Stimulated activated naive CD8-positive, alpha-beta T cell treated with anti-CD3 and anti-CD28 coated beads, Interleukin-15, Interleukin-2, amounts not matched to agents 100 U/mL and 50 U/mL, for 24 hours (primary cell): Measurements from ENCODE around the gene ZNF783.
"Not testable (repeated sequence)": the region's sequence is repeated elsewhere in the genome, so short reads cannot be mapped to it uniquely, and the experiment has no call there.

Experiments
- ATAC-seq: fragments of 150-1000 bp; cut with Tn5 transposase; one replicate; pipeline ENCODE4 v1.10.0; 2021
- DNase-seq: peaks from one replicate; pipeline ENCODE4 v3.0.0; 2021

The ZNF783 gene

DNA sequence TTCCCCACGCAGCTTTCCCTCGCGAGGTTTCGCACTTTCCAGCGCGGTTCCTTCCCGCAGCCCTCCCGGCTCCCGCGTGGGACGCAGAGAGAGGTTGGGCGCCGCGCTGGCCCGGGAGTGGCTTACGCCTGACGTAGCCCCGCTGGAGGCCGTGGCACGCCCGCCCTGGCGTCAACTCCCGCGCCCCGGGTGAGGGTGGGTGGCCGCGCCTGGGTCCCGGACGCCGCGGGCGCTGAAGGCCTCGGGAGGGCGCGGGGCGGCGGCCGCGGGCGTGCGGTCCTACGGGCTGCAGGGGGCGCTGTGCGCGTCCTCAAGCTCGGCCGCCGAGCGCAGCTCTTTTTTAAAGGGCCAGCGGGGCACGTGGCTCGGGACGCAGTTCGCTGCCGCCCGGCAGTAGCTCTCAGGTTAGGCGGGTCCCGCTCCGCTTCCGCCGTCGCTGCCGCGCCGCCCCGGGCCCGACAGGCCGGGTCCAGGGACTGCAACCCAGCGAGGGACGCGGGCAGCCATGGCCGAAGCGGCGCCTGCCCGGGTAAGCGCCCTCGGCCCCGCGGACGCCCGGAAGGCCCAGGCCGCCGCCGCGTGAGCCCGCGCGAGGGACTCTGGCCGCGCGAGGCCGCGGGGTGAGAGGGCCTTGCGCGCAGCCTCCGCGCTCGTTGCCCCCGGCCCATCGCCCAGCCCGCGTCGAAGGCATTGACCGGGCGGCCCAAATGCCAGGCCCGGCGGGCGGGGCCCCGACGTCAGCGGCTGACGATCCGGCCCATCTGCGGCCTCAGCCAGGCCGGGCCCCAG lies at the start of gene ZNF783:
Gene ZNF783 (plus strand): TSS at position 368 of the 789 bp plus-strand sequence. CDS start 138 bp downstream, at position 506.
- ATAC-seq, result peak; percentile 89
- peak; percentile 86 for DNase-seq

- ATAC-seq, result no peak
Measured at GRCh38 chr7:149214020-149214720, 47.8 kb upstream of the ZNF783 start.

GRCh38 chr7:149216402-149216801 lies 45.6 kb upstream of the ZNF783 start:
- no peak for ATAC-seq
- DNase-seq, result no peak

More at GRCh38 chr7:149214020-149214720, 47.8 kb upstream of the ZNF783 start:
- no peak for DNase-seq

DNA sequence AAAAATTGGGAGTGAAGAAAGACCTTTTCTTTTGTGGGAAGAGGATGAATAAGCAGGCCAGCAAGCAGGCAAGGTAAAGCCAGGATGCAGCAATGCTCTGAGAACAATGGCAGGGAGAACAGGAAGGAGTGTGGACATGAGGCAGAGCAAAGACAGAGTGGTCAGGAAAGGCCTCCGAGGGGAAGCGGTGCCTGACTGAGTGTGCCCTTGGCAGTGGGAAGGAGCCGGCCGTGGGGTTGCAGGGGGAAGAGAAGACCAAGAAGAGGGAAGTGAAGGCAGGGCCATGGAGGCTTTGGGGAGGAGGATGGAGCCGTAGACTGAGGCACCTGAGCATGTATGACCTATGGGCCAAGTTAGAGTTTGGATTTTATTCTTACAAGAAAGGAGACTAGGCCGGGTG lies 44.4 kb upstream of the ZNF783 start:
- ATAC-seq (no peak), DNase-seq (no peak)

DNA sequence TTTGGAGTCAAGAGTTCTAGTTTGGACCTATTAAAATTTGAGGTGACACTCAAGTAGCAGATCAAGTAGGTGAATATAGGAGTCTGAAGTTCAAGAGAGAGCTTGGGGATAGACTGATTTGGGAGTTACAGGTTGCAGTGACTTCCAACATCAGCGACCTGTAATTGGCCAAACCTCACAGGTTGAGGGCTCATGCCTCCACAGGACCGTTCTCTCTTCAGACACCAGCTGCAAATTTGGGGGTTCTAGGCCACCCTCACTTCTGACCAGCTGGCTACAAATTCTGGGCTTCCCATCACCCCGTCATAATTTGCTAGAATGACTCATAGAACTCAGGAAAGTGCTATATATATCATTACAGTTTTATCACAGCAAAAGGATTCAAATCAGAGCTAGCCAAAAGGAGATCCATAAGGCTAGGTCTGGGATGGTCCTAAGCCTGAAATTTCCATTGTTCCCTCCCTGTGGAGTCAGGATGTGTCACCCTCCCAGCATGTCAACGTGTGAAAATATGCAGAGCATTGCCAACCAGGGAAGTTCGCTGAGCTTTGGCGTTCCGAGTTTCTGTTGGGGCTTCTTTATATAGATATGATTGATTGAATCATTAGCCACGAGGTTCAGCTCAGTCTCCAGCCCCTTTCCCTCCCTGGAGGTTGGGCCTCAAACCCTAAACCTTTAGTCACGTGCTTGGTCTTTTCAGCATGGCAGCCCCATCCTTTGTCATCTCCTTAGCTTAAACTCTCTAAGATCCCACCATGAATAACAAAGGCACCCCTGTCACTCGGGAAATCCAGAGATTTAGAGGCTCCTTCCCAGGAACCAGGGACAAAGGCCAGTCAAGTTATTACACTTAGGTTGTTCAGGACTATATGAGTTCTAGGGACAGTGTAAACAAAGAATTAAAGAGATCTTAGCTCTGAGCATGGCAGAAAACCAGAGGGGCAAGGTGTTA lies 43.3 kb upstream of the ZNF783 start:
- DNase-seq (no peak), ATAC-seq (no peak)

GRCh38 chr7:149220534-149220933 lies 41.5 kb upstream of the ZNF783 start:
- ATAC-seq (no peak), DNase-seq (no peak)

- DNase-seq (no peak), ATAC-seq (no peak)
Measured at GRCh38 chr7:149223176-149223575, 38.8 kb upstream of the ZNF783 start.

DNA sequence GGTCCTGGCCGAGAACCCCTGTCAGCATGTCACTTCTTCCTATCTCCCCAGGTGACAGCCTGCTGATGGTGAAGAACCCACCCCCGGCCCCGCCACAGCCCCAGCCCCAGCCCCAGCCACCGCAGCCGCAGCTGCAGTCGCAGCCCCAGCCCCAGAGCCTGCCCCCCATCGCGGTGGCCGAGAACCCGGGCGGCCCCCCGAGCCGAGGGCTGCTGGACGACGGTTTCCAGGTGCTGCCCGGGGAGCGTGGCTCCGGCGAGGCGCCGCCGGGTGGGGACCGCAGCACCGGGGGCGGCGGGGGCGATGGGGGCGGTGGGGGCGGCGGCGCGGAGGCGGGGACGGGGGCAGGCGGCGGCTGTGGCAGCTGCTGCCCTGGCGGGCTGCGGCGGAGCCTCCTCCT lies 38.2 kb upstream of the ZNF783 start:
- ATAC-seq (no peak), DNase-seq (no peak)

- DNase-seq (no peak), ATAC-seq (peak; percentile 5)
Measured at GRCh38 chr7:149224352-149224751, 37.6 kb upstream of the ZNF783 start.

DNA sequence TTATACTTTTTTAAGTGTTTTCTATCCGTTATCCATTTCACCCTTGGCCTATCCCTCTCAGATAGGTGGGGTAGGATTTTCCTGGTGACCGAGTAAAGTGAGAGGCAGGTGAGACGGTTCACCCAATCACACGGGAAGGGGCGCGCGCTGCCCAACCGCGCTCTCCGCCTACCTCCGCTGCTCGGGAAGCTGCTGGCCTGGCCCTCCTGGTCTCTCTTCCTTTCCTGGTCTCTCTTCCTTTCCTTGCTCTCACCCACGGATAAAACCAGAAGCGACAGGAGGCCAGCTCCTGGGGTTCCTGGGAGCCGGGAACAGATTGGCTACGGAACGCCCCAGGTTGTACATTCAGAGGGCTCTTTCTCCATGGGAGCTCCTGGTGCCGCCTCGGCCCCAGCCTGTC lies 36.9 kb upstream of the ZNF783 start:
- ATAC-seq, result no peak
- no peak for DNase-seq

DNA sequence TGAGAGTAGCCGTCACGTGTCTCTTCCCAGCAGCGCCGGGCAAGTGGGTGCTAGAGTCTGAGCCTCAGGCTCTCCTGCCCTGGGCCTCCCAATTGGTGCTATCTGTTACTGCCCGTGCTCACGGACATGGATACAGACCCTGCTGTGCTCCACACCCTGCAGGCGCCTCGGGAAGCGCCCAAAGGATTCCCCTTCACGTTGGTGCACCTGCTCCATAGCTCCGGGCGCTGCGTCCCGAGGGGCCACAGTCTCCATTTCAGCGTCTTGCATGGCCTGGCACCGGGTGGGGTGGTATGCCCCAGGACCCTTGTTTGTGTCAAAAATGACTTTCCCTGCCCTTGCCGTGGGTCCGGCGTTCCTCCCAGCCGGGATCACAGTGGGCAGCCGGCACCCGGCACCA lies 36.3 kb upstream of the ZNF783 start:
- no peak for ATAC-seq
- DNase-seq, result no peak

GRCh38 chr7:149226366-149226765 lies 35.6 kb upstream of the ZNF783 start:
- not testable (repeated sequence) for DNase-seq, ATAC-seq

GRCh38 chr7:149226840-149227494 lies 35.0 kb upstream of the ZNF783 start:
- ATAC-seq (no peak), DNase-seq (no peak)

GRCh38 chr7:149228831-149229471 lies 33.0 kb upstream of the ZNF783 start:
- no peak for ATAC-seq
- no peak for DNase-seq

DNA sequence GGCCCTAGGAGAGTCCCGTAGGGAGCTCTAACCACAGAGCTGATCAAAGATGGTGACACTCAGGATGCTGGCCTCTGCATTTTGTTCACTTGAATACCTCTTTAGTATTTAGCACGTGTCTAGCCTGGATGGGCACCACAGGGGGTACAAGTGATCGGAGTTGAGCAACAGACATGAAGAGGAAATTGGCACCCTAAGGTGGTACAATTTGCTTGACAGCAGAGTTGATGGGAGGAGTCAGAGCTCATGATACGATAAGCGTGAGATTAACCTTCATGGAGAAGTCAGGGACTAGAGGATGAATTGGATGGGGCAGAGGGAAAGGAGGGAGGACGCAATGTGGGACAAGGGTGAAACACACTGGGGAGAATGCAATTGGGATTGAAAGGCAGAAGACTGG lies 32.5 kb upstream of the ZNF783 start:
- peak; percentile 7 for ATAC-seq
- DNase-seq, result no peak

DNA sequence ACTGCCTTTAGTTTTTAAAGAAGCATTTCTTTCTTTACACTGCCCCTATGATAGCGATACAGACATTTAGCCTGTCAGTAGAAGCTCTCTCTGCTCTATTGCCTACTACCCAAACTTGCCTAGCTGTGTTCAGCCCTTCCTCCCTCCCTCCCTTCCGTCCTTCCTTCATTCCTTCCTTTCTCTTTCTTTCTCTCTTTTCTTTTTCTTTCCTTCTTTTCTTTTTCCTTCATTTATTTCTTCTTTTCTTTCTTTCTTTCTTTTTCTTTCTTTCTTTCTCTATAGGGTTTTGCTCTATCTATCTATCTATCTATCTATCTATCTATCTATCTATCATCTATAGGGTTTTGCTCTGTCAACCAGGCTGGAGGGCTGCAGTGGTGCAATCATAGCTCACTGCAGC lies 29.6 kb upstream of the ZNF783 start:
- DNase-seq, result no peak
- no peak for ATAC-seq

DNA sequence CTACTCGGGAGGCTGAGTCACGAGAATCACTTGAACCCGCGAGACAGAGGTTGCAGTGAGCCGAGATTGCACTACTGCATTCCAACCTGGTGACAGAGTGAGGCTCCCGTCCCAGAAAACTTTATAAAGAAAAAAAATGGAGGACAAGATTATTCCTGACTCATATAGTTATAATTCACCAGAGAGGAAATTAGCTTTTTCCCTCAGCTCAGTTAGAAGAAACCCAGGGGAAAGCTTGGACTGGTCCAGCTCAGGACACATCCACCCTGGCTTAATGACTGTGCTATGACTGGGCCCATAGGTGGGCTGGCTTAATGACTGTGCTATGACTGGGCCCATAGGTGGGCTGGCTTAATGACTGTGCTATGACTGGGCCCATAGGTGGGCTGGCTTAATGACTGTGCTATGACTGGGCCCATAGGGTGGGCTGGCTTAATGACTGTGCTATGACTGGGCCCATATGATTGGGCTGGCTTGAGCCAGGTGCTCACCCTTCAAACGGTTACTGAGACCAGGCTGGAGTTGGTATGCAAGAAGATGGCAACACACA lies 28.3 kb upstream of the ZNF783 start:
- peak; percentile 48 for ATAC-seq
- DNase-seq, result not testable (repeated sequence)

DNA sequence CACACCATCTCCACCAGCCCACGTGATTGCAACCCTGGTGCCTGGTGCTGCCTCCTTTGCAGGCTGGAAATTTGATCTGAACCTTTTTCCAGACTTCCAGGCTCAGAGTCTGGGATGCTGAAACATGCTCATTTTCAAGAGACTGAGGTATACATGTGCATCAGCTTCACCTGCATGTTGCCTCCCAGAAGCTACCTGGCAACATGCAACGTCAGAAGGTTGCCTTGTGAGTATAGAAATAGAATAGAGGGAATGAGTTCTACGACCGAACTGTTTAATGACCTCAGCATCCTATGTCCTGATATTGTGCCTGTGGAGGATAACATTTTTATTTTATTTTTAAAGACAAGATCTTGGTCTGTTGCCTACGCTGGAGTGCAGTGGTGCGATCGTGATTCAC lies 24.5 kb upstream of the ZNF783 start:
- ATAC-seq (no peak), DNase-seq (no peak)

DNA sequence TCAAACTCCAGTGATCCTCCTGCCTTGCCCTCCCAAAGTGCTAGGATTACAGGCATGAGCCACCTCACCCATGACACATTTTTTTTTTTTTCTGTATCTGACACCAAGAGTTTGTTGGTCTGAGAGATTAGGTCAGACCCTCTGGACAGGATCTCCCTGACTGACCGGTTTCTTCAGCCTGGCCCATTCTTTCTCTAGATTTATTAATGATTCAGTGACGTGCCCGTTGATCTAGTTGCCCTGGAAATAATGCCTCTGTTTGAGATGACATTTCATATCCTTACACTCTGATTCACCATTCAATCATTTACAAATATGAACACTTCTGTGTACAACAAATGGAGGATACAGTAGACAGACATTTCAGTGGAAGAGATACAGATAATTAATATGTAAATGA lies 23.9 kb upstream of the ZNF783 start:
- ATAC-seq (no peak), DNase-seq (no peak)

DNA sequence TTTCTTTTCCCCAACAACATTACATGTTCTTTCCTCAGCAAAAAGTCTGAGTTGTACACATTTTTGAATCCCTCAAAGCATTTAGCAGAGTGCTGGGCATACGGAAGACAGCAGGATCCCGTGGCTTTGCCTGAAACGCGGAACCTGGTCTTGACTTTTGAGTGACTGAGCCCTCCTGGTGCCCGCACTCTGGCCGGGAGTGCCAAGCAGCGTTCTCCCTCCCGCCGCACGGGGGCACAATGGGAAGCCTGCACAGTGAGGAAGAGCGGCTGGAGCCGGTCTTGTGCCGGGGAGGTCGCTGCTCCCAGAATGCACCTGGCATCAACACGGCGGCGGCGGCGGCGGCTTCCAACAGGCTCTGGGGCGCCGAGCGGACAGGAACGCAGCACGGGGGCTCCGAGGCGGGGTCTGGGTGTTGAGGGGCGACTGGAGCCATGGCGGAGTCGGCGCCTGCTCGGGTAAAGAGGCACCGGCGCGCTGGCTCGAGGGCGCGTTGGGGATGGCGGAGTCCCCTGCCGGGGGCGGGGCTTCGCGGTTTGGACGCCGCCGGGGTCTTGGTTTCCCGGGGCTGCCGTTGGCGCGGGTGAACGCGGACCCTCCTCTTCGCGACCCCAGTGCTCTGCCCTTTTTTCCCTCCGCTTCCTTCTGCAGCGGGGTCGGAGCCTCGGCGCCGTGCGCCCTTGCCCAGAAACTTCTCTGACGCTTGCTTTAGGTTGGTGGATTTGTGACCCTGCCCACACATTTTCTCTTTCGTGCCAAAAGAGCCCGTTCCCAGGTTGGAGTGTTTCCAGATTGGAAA lies 22.5 kb upstream of the ZNF783 start, which contains the start of gene ZNF212:
Gene ZNF212 (plus strand): TSS at position 307 of the 799 bp plus-strand sequence. CDS start 128 bp downstream, at position 435.
- ATAC-seq (peak; percentile 100), DNase-seq (peak; percentile 94)
